Measurements from ENCODE around the gene ATXN7. TPM values are rescaled to one million over a fixed set of nuclear protein-coding genes. Genes with fewer than 3 reads are reported as not detected.

The ATXN7 gene
- total and polyA plus RNA-seq, 2 donors from 2014 or later: 1.4 to 36.4 TPM

- no peak overlapping the region for H3K4me3 ChIP-seq (ENCODE audit: low read length in 3 of 3)
Measured at GRCh38 chr3:63952248-63952594, 88.6 kb downstream of the ATXN7 start.

GRCh38 chr3:63954182-63954581 is 90.5 kb downstream of the ATXN7 start:
- DNase-seq: no peak
- Histone ChIP-seq H3K9me3 (ENCODE audit: control insufficient read depth in 2 of 3, insufficient read depth in 1 of 3, low read length in 3 of 3) (no peaks in the 10 kb centered on the region), H3K27ac (ENCODE audit: low read depth in 2 of 2, low read length in 2 of 2) (no peak overlapping the region), H3K27me3 (ENCODE audit: control insufficient read depth, insufficient read depth, low read length) (no peaks in the 10 kb centered on the region), H3K4me1 (ENCODE audit: control insufficient read depth in 2 of 3, insufficient read depth in 2 of 3, low read depth in 1 of 3, low read length in 3 of 3) (peaks cover 0 to 27% (median 12%) of the 10 kb centered on the region in 3 donors), H3K36me3 (ENCODE audit: control insufficient read depth in 2 of 3, insufficient read depth in 3 of 3, low read length in 3 of 3) (peaks cover 0 to 5% (median 0%) of the 10 kb centered on the region in 3 donors), H3K4me3 (ENCODE audit: low read length in 3 of 3) (no peak overlapping the region), H3K9ac (ENCODE audit: low read length in 3 of 3) (no peak overlapping the region)
- TF ChIP-seq, protein P1, sequence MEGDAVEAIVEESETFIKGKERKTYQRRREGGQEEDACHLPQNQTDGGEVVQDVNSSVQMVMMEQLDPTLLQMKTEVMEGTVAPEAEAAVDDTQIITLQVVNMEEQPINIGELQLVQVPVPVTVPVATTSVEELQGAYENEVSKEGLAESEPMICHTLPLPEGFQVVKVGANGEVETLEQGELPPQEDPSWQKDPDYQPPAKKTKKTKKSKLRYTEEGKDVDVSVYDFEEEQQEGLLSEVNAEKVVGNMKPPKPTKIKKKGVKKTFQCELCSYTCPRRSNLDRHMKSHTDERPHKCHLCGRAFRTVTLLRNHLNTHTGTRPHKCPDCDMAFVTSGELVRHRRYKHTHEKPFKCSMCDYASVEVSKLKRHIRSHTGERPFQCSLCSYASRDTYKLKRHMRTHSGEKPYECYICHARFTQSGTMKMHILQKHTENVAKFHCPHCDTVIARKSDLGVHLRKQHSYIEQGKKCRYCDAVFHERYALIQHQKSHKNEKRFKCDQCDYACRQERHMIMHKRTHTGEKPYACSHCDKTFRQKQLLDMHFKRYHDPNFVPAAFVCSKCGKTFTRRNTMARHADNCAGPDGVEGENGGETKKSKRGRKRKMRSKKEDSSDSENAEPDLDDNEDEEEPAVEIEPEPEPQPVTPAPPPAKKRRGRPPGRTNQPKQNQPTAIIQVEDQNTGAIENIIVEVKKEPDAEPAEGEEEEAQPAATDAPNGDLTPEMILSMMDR (IDR thresholded peaks at IDR 0.05; ENCODE audit: borderline replicate concordance, extremely low read depth, insufficient read depth): no peak
- FAIRE-seq: no peak
- intact Hi-C loops (cut with DNase I): no loop called here

More at GRCh38 chr3:63952248-63952594, 88.6 kb downstream of the ATXN7 start:
- intact Hi-C loops (cut with DNase I): no loop called here
- no peaks in the 10 kb centered on the region for H3K9me3 ChIP-seq (ENCODE audit: control insufficient read depth in 2 of 3, insufficient read depth in 1 of 3, low read length in 3 of 3)
- no peak overlapping the region for H3K9ac ChIP-seq (ENCODE audit: low read length in 3 of 3)
- FAIRE-seq: no peak
- no peaks in the 10 kb centered on the region for H3K27me3 ChIP-seq (ENCODE audit: control insufficient read depth, insufficient read depth, low read length)
- peaks cover 0 to 5% (median 0%) of the 10 kb centered on the region in 3 donors for H3K36me3 ChIP-seq (ENCODE audit: control insufficient read depth in 2 of 3, insufficient read depth in 3 of 3, low read length in 3 of 3)
- peaks cover 0 to 22% (median 12%) of the 10 kb centered on the region in 3 donors for H3K4me1 ChIP-seq (ENCODE audit: control insufficient read depth in 2 of 3, insufficient read depth in 2 of 3, low read depth in 1 of 3, low read length in 3 of 3)
- no peak overlapping the region for H3K27ac ChIP-seq (ENCODE audit: low read depth in 2 of 2, low read length in 2 of 2)
- DNase-seq: no peak
- TF ChIP-seq, protein P1 (IDR thresholded peaks at IDR 0.05; ENCODE audit: borderline replicate concordance, extremely low read depth, insufficient read depth): no peak

DNA sequence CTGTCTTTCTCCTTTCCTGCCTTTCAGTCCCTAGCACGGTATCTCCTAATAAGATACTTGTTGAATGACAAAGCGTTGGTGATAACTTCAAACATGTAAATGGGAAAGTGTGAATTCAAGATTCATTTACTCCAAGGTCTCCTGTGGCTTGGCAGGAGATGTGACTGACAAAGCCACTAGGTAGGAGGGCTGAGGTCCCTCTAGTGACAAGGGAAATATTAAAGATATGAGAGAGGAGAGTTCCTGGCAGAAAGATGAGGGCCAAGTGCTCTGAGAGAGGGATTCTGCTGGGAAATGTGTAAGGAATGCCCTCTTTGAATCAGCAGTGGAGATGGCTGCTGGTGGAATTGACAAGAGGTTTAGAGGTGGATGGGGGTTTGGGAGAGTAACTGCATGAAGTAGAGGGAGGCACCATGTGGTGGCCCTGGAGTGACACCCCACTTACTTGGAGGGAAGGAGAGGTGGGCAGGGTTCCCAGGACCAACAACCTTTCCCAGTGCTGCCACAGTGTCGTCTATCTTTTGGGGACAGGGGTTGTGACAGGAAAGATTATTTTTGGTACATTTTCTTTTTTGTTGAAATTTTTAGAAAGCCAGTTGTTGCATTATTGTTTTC is 91.5 kb downstream of the ATXN7 start:
- H3K36me3 ChIP-seq (ENCODE audit: control insufficient read depth in 2 of 3, insufficient read depth in 3 of 3, low read length in 3 of 3): peaks cover 0 to 5% (median 0%) of the 10 kb centered on the region in 3 donors
- intact Hi-C loops (cut with DNase I): no loop called here
- FAIRE-seq (no peak), DNase-seq (no peak)
- H3K4me1 ChIP-seq (ENCODE audit: control insufficient read depth in 2 of 3, insufficient read depth in 2 of 3, low read depth in 1 of 3, low read length in 3 of 3): peaks cover 0 to 34% (median 15%) of the 10 kb centered on the region in 3 donors
- peak overlapping the region; percentile 50 to 59 for H3K27ac ChIP-seq (ENCODE audit: low read depth in 2 of 2, low read length in 2 of 2)
- no peaks in the 10 kb centered on the region for H3K27me3 ChIP-seq (ENCODE audit: control insufficient read depth, insufficient read depth, low read length)
- no peaks in the 10 kb centered on the region for H3K9me3 ChIP-seq (ENCODE audit: control insufficient read depth in 2 of 3, insufficient read depth in 1 of 3, low read length in 3 of 3)
- peak overlapping the region in 1 of 3 donors; percentile 45 for H3K4me3 ChIP-seq (ENCODE audit: low read length in 3 of 3)
- H3K9ac ChIP-seq (ENCODE audit: low read length in 3 of 3): peak overlapping the region in 1 of 3 donors; percentile 20
- TF ChIP-seq, protein P1 (IDR thresholded peaks at IDR 0.05; ENCODE audit: borderline replicate concordance, extremely low read depth, insufficient read depth): no peak

Measured in kidney (tissue), 14 donors.